NCI-H146 treated with DMSO at 0.1 percent for 48 hours (cell line): Measurements from ENCODE around the gene RILPL2.
"Not testable (repeated sequence)": the region's sequence is repeated elsewhere in the genome, so short reads cannot be mapped to it uniquely, and the experiment has no call there.

Experiments
- DNase-seq: peaks from one replicate; lab custom pipeline; 2025; ENCODE audit not compliant: unreplicated experiment; lab: John Stamatoyannopoulos, UW

The RILPL2 gene

GRCh38 chr12:123407269-123407668, 29.2 kb downstream of the RILPL2 start:
- DNase-seq = not testable (repeated sequence)

GRCh38 chr12:123404581-123404980, 31.9 kb downstream of the RILPL2 start:
- no peak for DNase-seq

DNA sequence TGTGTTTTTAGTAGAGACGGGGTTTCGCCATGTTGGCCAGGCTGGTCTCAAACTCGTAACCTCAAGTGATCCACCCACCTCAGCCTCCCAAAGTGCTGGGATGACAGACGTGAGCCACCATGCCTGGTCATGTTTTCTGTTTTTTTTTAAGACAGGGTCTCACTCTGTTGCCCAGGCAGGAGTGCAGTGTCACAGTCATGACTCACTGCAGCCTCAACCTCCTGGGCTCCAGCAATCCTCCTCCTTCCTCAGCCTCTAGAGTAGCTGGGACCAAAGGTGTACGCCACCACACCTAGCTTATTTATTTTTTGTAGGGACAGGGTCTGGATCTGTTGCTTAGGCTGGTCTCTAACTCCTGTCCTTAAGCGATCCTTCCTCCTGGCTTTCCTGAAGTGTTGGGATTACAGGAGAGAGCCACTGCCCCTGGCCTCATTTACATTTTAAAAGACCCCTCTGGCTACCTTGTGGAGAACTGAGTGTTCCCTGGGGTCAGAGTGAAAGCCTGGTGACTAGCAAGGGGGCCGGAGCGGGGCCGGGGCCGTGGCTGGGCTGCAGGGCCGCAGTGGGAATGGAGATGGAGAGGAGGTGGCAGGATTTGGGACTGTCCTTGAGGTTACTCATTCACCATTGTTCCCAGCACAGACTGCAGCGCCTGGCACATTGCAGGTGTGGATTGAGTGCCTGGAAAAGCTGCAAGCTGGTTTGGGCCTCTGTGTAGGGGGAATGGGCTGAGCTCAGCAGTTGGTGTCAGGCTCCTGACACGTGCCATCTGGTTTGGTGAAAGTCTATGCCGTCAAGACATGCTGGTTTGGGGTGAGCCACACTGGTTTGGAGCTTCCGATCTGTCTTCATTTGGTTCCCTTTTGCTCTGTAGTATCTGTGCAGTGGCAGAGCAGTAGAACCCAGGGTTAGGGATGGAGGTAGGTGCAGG, 34.5 kb downstream of the RILPL2 start:
- no peak for DNase-seq

DNA sequence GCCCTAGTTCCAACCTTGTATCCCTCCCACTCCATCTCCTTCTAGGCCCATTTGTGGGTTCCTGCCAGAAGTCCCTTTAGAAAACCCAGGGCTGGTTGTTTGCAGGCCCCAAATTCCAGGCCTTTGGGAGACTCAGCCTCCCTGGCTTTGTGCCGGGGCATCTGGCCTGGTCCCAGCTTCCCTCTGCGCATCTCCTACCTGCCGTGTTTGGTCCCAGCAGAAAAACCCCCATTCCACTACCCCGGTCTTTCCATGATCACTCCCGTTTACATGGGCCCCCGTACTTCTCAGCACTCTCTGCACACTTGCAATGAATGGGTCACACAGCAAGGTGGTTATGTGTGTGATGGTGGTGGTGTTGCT, 37.2 kb downstream of the RILPL2 start:
- no peak for DNase-seq

DNA sequence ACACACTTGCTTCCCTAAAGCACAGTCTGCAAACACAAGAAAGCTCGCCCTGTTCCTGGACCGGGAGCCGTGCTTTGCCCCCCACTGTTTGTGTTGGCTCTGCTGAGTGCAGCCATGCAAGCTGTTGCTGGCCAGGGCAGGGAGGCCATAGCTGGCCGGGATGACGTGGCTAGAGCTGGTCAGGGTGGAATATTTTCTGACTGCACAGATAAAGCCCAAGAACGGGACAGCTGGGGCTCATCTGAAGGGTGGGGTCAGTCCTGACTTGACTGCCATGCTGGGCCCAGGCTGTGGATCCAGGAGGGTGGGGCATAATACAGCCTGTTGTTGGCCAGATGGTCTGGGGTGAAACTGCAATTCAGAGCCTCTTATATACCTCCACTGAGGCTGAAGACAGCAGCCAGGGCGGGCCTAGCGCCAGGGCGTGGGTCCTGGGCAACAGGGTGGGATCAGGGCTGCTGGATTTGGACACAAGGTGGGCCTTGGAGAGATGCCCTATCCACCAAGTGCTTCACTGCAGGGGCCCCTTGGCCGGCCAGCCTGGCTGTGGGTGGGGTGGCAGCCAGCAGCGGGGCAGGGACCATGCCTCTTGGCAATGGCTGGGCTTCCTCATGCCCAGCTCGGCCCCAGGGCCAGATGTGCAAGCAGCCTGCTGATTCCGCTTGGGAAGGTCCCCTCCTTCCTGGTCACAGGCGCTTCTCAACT, 37.8 kb downstream of the RILPL2 start:
- DNase-seq = no peak

DNA sequence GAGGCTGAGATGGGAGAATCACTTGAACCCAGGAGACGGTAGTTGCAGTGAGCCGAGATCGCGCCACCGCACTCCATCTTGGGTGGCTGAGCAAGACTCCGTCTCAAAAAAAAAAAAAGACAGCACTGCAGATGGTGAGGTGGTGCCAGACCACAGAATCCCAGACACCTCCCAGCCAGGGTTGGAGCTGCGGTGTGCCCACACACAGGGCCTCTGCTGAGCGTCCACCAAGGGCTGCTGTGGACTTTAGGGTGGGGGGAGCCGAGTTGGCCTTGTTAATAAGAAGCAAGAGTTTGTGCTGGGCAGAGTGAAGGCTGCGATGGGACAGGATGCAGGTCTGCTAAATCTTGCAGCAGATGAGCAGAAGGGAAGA, 38.3 kb downstream of the RILPL2 start:
- DNase-seq = no peak

DNA sequence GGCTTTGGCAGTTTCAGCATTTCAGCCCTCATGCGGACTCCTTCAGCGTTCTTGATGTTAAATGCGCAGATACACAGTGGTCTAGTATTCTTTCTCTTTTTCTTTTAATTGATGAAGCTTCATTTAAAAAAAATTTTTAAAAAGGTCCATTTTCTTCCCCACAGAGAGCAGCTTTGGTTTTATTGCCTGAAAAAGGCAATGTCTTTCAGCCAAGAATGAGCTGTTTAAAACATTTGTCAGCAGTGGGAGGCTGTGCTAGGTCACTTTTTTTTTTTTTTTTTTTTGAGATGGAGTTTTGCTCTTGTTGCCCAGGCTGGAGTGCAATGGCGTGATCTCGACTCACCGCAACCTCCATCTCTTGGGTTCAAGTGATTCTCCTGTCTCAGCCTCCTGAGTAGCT, 39.1 kb downstream of the RILPL2 start:
- DNase-seq = no peak

- DNase-seq = no peak
These were observed 39.5 kb downstream of the RILPL2 start for GRCh38 chr12:123396954-123397353.

GRCh38 chr12:123396543-123396942, 39.9 kb downstream of the RILPL2 start:
- no peak for DNase-seq

DNA sequence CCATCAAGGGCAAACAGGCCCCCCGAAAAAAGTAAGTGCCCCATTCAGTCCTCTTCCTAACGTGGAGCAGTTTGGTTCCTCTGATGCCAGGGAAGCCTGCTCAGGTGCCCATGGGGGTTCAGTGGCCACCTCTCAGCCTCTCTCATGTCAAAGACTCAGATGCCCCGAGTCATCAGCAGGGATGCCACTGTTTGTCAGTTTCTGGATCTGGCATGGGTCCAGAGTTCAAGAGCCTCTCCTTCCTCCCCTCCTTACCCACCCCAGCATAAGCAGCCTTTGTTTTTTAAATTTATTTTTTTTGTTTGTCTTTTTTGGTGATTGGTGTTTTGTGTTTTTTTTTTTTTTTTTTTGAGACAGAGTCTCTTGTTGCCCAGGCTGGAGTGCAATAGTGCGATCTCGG, 41.2 kb downstream of the RILPL2 start:
- DNase-seq = no peak

GRCh38 chr12:123393747-123394146, 42.7 kb downstream of the RILPL2 start:
- DNase-seq = no peak

GRCh38 chr12:123391546-123392343, 44.7 kb downstream of the RILPL2 start:
- DNase-seq = no peak

DNA sequence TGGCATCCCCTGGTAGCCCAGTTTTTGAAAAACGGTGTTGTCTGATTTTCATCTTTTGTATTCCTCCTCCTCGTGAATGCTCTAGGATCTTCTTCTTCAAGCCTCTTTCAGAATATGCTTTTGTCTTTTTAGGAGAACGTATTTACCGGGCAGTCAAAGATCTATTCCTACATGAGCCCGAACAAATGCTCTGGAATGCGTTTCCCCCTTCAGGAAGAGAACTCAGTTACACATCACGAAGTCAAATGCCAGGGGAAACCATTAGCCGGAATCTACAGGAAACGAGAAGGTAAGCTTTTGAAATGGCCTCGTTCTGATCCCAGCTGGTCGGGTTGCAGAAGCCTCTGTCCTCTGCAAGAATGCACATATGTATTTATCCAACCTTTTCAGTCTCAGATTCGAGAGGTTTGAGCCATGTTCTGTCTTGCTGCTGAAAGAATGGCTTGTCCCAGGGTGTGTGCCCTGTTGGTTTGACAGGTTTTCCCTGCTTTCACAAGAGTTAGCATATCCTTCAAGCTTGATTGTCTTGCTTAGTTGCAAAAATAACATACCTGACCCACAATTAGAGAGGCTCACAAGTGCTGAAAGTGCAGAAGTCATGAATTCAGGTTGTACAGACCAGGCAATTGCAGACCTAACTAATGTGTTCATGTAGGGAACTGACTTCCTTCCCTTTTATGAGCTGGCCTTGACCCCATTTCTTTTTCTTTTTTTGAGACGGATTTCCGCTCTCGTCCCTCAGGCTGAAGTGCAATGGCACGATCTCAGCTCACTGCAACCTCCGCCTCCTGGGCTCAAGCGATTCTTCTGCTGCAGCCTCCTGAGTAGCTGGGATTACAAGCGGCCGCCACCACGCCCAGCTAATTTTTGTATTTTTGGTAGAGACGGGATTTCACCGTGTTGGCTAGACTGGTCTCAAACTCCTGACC, 45.7 kb downstream of the RILPL2 start:
- DNase-seq = no peak

- no peak for DNase-seq
These were observed 46.7 kb downstream of the RILPL2 start for GRCh38 chr12:123389560-123390351.

GRCh38 chr12:123388951-123389559, 47.4 kb downstream of the RILPL2 start:
- DNase-seq = no peak

GRCh38 chr12:123388177-123388950, 48.1 kb downstream of the RILPL2 start:
- peak; percentile 36 for DNase-seq

DNA sequence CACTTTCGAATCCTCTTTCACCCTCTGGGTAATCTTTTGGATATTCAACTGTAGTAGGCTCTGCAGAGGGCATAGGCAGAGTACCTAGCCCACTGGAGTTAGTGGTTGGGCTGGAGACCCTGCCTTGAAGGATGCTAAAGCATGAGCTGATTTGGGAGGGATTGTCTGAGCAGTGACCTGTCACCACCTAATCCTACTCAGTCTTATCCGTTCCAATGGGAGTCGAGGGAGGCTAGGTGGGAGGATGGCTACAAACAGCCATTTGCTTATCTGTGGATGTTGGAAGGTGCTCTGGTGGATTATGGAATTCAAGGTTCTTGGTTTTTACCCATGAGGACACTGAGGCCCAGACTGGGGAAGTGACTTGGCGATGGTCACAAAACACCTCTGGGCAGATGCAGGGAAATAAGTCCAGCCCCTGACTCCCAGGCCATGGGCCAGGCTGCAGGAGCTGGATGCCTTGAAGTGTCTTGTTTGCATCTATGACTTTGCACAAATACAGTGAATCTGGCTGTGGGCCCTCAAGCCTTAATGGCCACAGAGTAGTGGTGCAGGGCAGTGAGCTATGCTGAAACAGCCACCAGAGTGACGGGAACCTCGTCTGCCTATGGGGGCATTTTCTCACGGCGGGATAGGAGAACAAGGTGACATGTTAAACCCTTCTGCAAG, 48.8 kb downstream of the RILPL2 start:
- no peak for DNase-seq

GRCh38 chr12:123385536-123385935, 50.9 kb downstream of the RILPL2 start:
- not testable (repeated sequence) for DNase-seq
